Keratinocyte (primary cell): ENCODE measurements around the gene TSPAN1.

Source experiments
- EZH2 ChIP-seq: IDR thresholded peaks from one replicate; pipeline ENCODE4 v1.6.1; 2012; ENCODE audit warnings: inconsistent platforms, mild to moderate bottlenecking, low read length, moderate library complexity
- TF ChIP-seq, protein P1 (sequence below), 3 experiments: IDR thresholded peaks in 1 of 3; conservative IDR thresholded peaks in 1 of 3; optimal IDR thresholded peaks in 1 of 3; 2 replicates in 2 of 3; 3 replicates in 1 of 3; pipeline versions ENCODE3 to v1.5.1; 2011; ENCODE audit warnings: low read length in 3 of 3, mild to moderate bottlenecking in 3 of 3, moderate library complexity in 2 of 3, control low read depth in 1 of 3, inconsistent platforms in 1 of 3; ENCODE audit not compliant: insufficient read depth in 2 of 3; ENCODE audit errors: extremely low read depth in 1 of 3

DNA sequence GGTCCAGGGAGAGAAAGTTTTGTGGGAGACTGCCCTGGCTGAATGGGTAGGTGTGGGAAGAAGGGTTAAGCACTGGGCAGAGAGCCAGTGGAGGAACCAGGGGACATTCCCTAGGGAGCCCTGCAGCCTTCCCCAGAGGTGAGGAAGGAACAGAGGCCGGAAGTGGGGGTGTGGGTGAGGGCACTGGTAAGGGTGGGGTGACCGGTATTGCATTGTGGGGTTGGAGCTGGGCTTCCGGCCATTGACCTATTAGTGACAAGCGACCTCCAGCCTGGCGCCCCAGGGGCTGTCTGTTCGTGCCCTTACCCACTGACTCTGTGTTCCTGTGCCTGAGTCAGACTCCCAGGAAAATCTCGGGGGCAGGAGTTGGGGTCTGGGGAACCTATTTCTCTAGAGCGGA is 3.5 kb upstream of the TSPAN1 start:
- TF ChIP-seq, protein P1, sequence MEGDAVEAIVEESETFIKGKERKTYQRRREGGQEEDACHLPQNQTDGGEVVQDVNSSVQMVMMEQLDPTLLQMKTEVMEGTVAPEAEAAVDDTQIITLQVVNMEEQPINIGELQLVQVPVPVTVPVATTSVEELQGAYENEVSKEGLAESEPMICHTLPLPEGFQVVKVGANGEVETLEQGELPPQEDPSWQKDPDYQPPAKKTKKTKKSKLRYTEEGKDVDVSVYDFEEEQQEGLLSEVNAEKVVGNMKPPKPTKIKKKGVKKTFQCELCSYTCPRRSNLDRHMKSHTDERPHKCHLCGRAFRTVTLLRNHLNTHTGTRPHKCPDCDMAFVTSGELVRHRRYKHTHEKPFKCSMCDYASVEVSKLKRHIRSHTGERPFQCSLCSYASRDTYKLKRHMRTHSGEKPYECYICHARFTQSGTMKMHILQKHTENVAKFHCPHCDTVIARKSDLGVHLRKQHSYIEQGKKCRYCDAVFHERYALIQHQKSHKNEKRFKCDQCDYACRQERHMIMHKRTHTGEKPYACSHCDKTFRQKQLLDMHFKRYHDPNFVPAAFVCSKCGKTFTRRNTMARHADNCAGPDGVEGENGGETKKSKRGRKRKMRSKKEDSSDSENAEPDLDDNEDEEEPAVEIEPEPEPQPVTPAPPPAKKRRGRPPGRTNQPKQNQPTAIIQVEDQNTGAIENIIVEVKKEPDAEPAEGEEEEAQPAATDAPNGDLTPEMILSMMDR (optimal IDR thresholded peaks at IDR 0.05 in 1 of 3, IDR thresholded peaks at IDR 0.05 in 1 of 3, conservative IDR thresholded peaks at IDR 0.05 in 1 of 3; ENCODE audit: extremely low read depth in 1 of 3, insufficient read depth in 2 of 3, low read length in 3 of 3), result no peak
- no peak for TF ChIP-seq EZH2
